ENCODE results near the gene MAP3K3. TPM values are rescaled to one million over a fixed set of nuclear protein-coding genes. Genes with fewer than 3 reads are reported as not detected.

MAP3K3 gene
- total and polyA plus RNA-seq, 2 donors (not counting 1 experiment from before 2014, with no cell fraction given) = 49.1 to 74.7 TPM

DNA sequence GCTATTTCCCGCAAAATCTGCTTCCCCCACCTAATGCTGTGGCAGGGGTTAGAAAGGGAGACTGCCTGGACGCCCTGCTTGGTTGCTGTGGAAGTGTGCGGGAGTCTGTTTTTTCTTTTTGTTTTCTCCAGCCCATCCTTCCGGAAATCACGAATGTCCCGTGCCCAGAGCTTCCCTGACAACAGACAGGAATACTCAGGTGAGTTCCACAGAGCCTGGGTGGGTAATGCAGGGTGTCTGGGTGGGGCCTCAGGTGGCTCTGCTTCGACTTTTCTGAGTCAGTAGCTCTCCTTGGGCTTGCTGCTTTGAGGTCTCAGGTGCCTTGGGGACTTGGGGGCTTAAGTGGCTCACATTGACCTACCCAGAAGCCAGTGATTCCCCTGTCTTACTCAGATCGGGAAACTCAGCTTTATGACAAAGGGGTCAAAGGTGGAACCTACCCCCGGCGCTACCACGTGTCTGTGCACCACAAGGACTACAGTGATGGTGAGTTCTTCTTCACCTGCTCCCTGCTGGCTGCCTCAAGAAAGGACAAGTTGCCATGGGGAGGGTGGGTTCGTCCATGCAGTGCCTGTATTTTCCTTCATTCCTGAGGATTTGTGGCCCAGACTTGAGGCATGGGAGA is 66.3 kb downstream of the MAP3K3 start:
- no peak overlapping the region for H3K4me3 ChIP-seq (ENCODE audit: control extremely low read depth in 1 of 5, extremely low read depth in 1 of 5, insufficient read depth in 1 of 5, low read depth in 2 of 5, low read length in 4 of 5)
- no peak overlapping the region for H3K4me2 ChIP-seq (replicated peaks; ENCODE audit: low read depth, low read length, poor library complexity, severe bottlenecking)
- no peaks in the 10 kb centered on the region for H3K27me3 Mint-ChIP-seq
- no peak overlapping the region for H3K9ac ChIP-seq (ENCODE audit: low read length)
- intact Hi-C loops (cut with micrococcal nuclease) = no loop called here
- TF ChIP-seq, protein P1, sequence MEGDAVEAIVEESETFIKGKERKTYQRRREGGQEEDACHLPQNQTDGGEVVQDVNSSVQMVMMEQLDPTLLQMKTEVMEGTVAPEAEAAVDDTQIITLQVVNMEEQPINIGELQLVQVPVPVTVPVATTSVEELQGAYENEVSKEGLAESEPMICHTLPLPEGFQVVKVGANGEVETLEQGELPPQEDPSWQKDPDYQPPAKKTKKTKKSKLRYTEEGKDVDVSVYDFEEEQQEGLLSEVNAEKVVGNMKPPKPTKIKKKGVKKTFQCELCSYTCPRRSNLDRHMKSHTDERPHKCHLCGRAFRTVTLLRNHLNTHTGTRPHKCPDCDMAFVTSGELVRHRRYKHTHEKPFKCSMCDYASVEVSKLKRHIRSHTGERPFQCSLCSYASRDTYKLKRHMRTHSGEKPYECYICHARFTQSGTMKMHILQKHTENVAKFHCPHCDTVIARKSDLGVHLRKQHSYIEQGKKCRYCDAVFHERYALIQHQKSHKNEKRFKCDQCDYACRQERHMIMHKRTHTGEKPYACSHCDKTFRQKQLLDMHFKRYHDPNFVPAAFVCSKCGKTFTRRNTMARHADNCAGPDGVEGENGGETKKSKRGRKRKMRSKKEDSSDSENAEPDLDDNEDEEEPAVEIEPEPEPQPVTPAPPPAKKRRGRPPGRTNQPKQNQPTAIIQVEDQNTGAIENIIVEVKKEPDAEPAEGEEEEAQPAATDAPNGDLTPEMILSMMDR (IDR thresholded peaks at IDR 0.05) = no peak
- no peak for TF ChIP-seq EZH2 (IDR thresholded peaks at IDR 0.05; ENCODE audit: borderline replicate concordance, insufficient read depth, low read depth, low read length, poor library complexity, severe bottlenecking)
- H3K27ac ChIP-seq (ENCODE audit: low read length in 2 of 2) = no peak overlapping the region
- ChIA-PET POLR2A (no interaction called here), CTCF (no interaction called here)
- H4K20me1 ChIP-seq (ENCODE audit: control insufficient read depth, insufficient read depth, low read length, poor library complexity, severe bottlenecking) = no peaks in the 10 kb centered on the region
- H3K9me3 Mint-ChIP-seq (ENCODE audit: insufficient read depth) = no peaks in the 10 kb centered on the region
- no peak overlapping the region for H2AFZ ChIP-seq (ENCODE audit: insufficient read depth, low read depth, low read length, poor library complexity, severe bottlenecking)
- no peak overlapping the region for H3K4me3 Mint-ChIP-seq
- DNase-seq (no peak), ATAC-seq (ENCODE audit: low read depth) (no peak)
- H3K27ac Mint-ChIP-seq = no peak overlapping the region
- no peaks in the 10 kb centered on the region for H3K9me3 ChIP-seq (ENCODE audit: control extremely low read depth in 1 of 3, control insufficient read depth in 2 of 3, insufficient read depth in 1 of 3, low read length in 2 of 3)
- WGBS (ENCODE audit: insufficient coverage) = 80% methylated on average over 10 of the region's 12 CpGs
- H3K36me3 ChIP-seq (replicated peaks in 1 of 2; ENCODE audit: control extremely low read depth in 1 of 2, control insufficient read depth in 1 of 2, extremely low read depth in 1 of 2, insufficient read depth in 2 of 2, low read length in 1 of 2) = peaks cover 1 to 65% of the 10 kb centered on the region in 2 experiments
- H3K4me1 Mint-ChIP-seq = peaks cover 9% of the 10 kb centered on the region
- peaks cover 0 to 4% of the 10 kb centered on the region in 2 donors for H3K4me1 ChIP-seq (ENCODE audit: control insufficient read depth in 2 of 2, insufficient read depth in 2 of 2, low read length in 2 of 2)
- H3K27me3 ChIP-seq (replicated peaks in 1 of 4; ENCODE audit: control extremely low read depth in 1 of 4, control insufficient read depth in 3 of 4, insufficient read depth in 4 of 4, low read length in 3 of 4) = no peaks in the 10 kb centered on the region
- peaks cover 10% of the 10 kb centered on the region for H3K79me2 ChIP-seq (ENCODE audit: control insufficient read depth, insufficient read depth, low read length)

DNA sequence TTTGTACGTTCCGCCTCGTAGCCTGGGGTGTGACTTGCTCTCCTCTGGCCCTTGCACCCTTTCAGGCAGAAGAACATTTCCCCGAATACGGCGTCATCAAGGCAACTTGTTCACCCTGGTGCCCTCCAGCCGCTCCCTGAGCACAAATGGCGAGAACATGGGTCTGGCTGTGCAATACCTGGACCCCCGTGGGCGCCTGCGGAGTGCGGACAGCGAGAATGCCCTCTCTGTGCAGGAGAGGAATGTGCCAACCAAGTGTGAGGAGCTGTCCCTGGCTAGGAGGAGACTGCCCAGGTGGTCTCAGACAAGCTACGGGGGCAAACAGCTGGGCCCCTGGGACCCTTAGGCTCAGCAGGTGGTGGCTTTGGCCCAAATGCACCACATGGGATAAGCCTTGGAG is 67.3 kb downstream of the MAP3K3 start:
- peaks cover 10% of the 10 kb centered on the region for H3K79me2 ChIP-seq (ENCODE audit: control insufficient read depth, insufficient read depth, low read length)
- H3K27ac ChIP-seq (ENCODE audit: low read length in 2 of 2) = no peak overlapping the region
- H3K4me2 ChIP-seq (replicated peaks; ENCODE audit: low read depth, low read length, poor library complexity, severe bottlenecking) = no peak overlapping the region
- H4K20me1 ChIP-seq (ENCODE audit: control insufficient read depth, insufficient read depth, low read length, poor library complexity, severe bottlenecking) = peaks cover 4% of the 10 kb centered on the region
- H3K9me3 Mint-ChIP-seq (ENCODE audit: insufficient read depth) = no peaks in the 10 kb centered on the region
- CTCF ChIA-PET = interaction anchor here (1.2 kb wide), 1 partner anchor 43 kb away, joined by 3 read pairs; no protein-coding TSS in a partner anchor
- H2AFZ ChIP-seq (ENCODE audit: insufficient read depth, low read depth, low read length, poor library complexity, severe bottlenecking) = no peak overlapping the region
- no peaks in the 10 kb centered on the region for H3K27me3 ChIP-seq (replicated peaks in 1 of 4; ENCODE audit: control extremely low read depth in 1 of 4, control insufficient read depth in 3 of 4, insufficient read depth in 4 of 4, low read length in 3 of 4)
- no peak for DNase-seq
- H3K4me3 ChIP-seq (ENCODE audit: control extremely low read depth in 1 of 5, extremely low read depth in 1 of 5, insufficient read depth in 1 of 5, low read depth in 2 of 5, low read length in 4 of 5) = no peak overlapping the region
- H3K27ac Mint-ChIP-seq = no peak overlapping the region
- 97% methylated on average over 14 of the region's 14 CpGs for WGBS (ENCODE audit: insufficient coverage)
- H3K4me3 Mint-ChIP-seq = no peak overlapping the region
- H3K27me3 Mint-ChIP-seq = no peaks in the 10 kb centered on the region
- no peak for ATAC-seq (ENCODE audit: low read depth)
- intact Hi-C loops (cut with micrococcal nuclease) = no loop called here
- TF ChIP-seq EZH2 (IDR thresholded peaks at IDR 0.05; ENCODE audit: borderline replicate concordance, insufficient read depth, low read depth, low read length, poor library complexity, severe bottlenecking) = no peak
- TF ChIP-seq, protein P1 (IDR thresholded peaks at IDR 0.05) = no peak
- no peak overlapping the region for H3K9ac ChIP-seq (ENCODE audit: low read length)
- peaks cover 16% of the 10 kb centered on the region for H3K4me1 Mint-ChIP-seq
- POLR2A ChIA-PET = no interaction called here
- peaks cover 6 to 14% of the 10 kb centered on the region in 2 donors for H3K4me1 ChIP-seq (ENCODE audit: control insufficient read depth in 2 of 2, insufficient read depth in 2 of 2, low read length in 2 of 2)
- H3K36me3 ChIP-seq (replicated peaks in 1 of 2; ENCODE audit: control extremely low read depth in 1 of 2, control insufficient read depth in 1 of 2, extremely low read depth in 1 of 2, insufficient read depth in 2 of 2, low read length in 1 of 2) = peaks cover 1 to 73% of the 10 kb centered on the region in 2 experiments
- H3K9me3 ChIP-seq (ENCODE audit: control extremely low read depth in 1 of 3, control insufficient read depth in 2 of 3, insufficient read depth in 1 of 3, low read length in 2 of 3) = no peaks in the 10 kb centered on the region
